Mucosa of rectum (tissue), 2 donors: ENCODE data around the gene PCDHGB7.
"Not testable (repeated sequence)": the region's sequence is repeated elsewhere in the genome, so short reads cannot be mapped to it uniquely, and the experiment has no call there.

Experiments
- H3K27ac ChIP-seq, 2 donors: one replicate each; pipeline ENCODE4 v1.7.0; 2013; ENCODE audit warnings: inconsistent platforms in 2 of 2, low read depth in 2 of 2, low read length in 2 of 2
- H3K27me3 ChIP-seq, 2 donors: one replicate each; pipeline ENCODE4 v1.7.0; 2013; ENCODE audit warnings: low read length in 2 of 2; ENCODE audit not compliant: control insufficient read depth in 2 of 2, insufficient read depth in 2 of 2
- H3K36me3 ChIP-seq, 2 donors: one replicate each; pipeline ENCODE4 v1.7.0; 2013; ENCODE audit warnings: low read length in 2 of 2; ENCODE audit not compliant: control insufficient read depth in 2 of 2, insufficient read depth in 2 of 2
- H3K4me1 ChIP-seq, 2 donors: one replicate each; pipeline ENCODE4 v1.7.0; 2013; ENCODE audit warnings: low read length in 2 of 2, mild to moderate bottlenecking in 1 of 2; ENCODE audit not compliant: control insufficient read depth in 2 of 2, insufficient read depth in 2 of 2
- H3K4me3 ChIP-seq, 2 donors: one replicate each; pipeline ENCODE4 v1.7.0; 2013; ENCODE audit warnings: low read length in 2 of 2
- H3K9ac ChIP-seq, 2 donors: one replicate each; pipeline ENCODE4 v1.7.0; 2013; ENCODE audit warnings: low read length in 2 of 2, low read depth in 1 of 2, mild to moderate bottlenecking in 1 of 2
- H3K9me3 ChIP-seq, 2 donors: one replicate each; pipeline ENCODE4 v1.7.0; 2013; ENCODE audit warnings: low read length in 2 of 2; ENCODE audit not compliant: control insufficient read depth in 2 of 2
- donor health status: healthy.
- donor health status: Normal muscosa, but diverticular disease.

PCDHGB7 gene

GRCh38 chr5:141417494-141418172 is at the start of gene PCDHGB7:
PCDHGB7 (plus strand) TSS chr5:141417677; CDS start chr5:141417860, 183 bp downstream.
- H3K27me3 ChIP-seq, H3K27ac ChIP-seq, H3K36me3 ChIP-seq, H3K9ac ChIP-seq, H3K4me1 ChIP-seq: not testable (repeated sequence)
- H3K4me3 ChIP-seq = peak within 1 kb of the TSS; percentile 45 to 46
- H3K9me3 ChIP-seq = peaks cover 36 to 43% of the 10 kb centered on the region in 2 donors

GRCh38 chr5:141369994-141370848 is 47.3 kb upstream of the PCDHGB7 start, which contains the start of gene PCDHGB3:
PCDHGB3 (plus strand) TSS chr5:141370242; CDS start chr5:141370395, 153 bp downstream.
- peak within 1 kb of the TSS; percentile 46 to 58 for H3K4me3 ChIP-seq
- no peak within 1 kb of the TSS for H3K27ac ChIP-seq
- H3K36me3 ChIP-seq = no peaks in the 10 kb centered on the region
- H3K9me3 ChIP-seq = peaks cover 39 to 43% of the 10 kb centered on the region in 2 donors
- no peaks in the 10 kb centered on the region for H3K4me1 ChIP-seq
- H3K9ac ChIP-seq = no peak within 1 kb of the TSS
- peaks cover 0 to 4% of the 10 kb centered on the region in 2 donors for H3K27me3 ChIP-seq

GRCh38 chr5:141371572-141372475 is 45.7 kb upstream of the PCDHGB7 start:
- no peak overlapping the region for H3K27ac ChIP-seq
- H3K9me3 ChIP-seq = peaks cover 34 to 37% of the 10 kb centered on the region in 2 donors
- no peaks in the 10 kb centered on the region for H3K27me3 ChIP-seq
- H3K9ac ChIP-seq = no peak overlapping the region
- H3K4me1 ChIP-seq = no peaks in the 10 kb centered on the region
- no peaks in the 10 kb centered on the region for H3K36me3 ChIP-seq
- H3K4me3 ChIP-seq = peak overlapping the region; percentile 11 to 14

GRCh38 chr5:141373673-141374317 is 43.7 kb upstream of the PCDHGB7 start, which contains the start of gene PCDHGA6:
PCDHGA6 (plus strand) TSS chr5:141373891; CDS start chr5:141374084, 193 bp downstream.
- H3K4me1 ChIP-seq = no peaks in the 10 kb centered on the region
- H3K4me3 ChIP-seq = peak within 1 kb of the TSS in 1 of 2 donors; percentile 15
- peaks cover 34 to 37% of the 10 kb centered on the region in 2 donors for H3K9me3 ChIP-seq
- H3K27ac ChIP-seq = no peak within 1 kb of the TSS
- no peaks in the 10 kb centered on the region for H3K36me3 ChIP-seq
- no peak within 1 kb of the TSS for H3K9ac ChIP-seq
- H3K27me3 ChIP-seq = no peaks in the 10 kb centered on the region

GRCh38 chr5:141374627-141375026 is 42.9 kb upstream of the PCDHGB7 start:
- H3K4me3 ChIP-seq = peak overlapping the region in 1 of 2 donors; percentile 15
- H3K27me3 ChIP-seq = no peaks in the 10 kb centered on the region
- H3K9me3 ChIP-seq = peaks cover 34 to 37% of the 10 kb centered on the region in 2 donors
- H3K27ac ChIP-seq = no peak overlapping the region
- H3K4me1 ChIP-seq = no peaks in the 10 kb centered on the region
- H3K36me3 ChIP-seq = no peaks in the 10 kb centered on the region
- H3K9ac ChIP-seq = no peak overlapping the region

GRCh38 chr5:141375444-141376155 is 41.9 kb upstream of the PCDHGB7 start:
- not testable (repeated sequence) for H3K4me1 ChIP-seq, H3K4me3 ChIP-seq, H3K27me3 ChIP-seq, H3K36me3 ChIP-seq, H3K9ac ChIP-seq, H3K27ac ChIP-seq
- peaks cover 28 to 37% of the 10 kb centered on the region in 2 donors for H3K9me3 ChIP-seq

GRCh38 chr5:141382469-141383294 is 34.8 kb upstream of the PCDHGB7 start, which contains the start of gene PCDHGA7:
PCDHGA7 (plus strand) TSS chr5:141382742; CDS start chr5:141382900, 158 bp downstream.
- Histone ChIP-seq H3K4me1 (no peaks in the 10 kb centered on the region), H3K36me3 (no peaks in the 10 kb centered on the region), H3K4me3 (peak within 1 kb of the TSS; percentile 5 to 29), H3K9me3 (peaks cover 0 to 23% of the 10 kb centered on the region in 2 donors), H3K27me3 (no peaks in the 10 kb centered on the region), H3K27ac (no peak within 1 kb of the TSS), H3K9ac (no peak within 1 kb of the TSS)

GRCh38 chr5:141383345-141383744 is 34.1 kb upstream of the PCDHGB7 start:
- Histone ChIP-seq H3K27ac (no peak overlapping the region), H3K9ac (no peak overlapping the region), H3K36me3 (no peaks in the 10 kb centered on the region), H3K27me3 (no peaks in the 10 kb centered on the region), H3K4me3 (no peak overlapping the region), H3K9me3 (peaks cover 2 to 25% of the 10 kb centered on the region in 2 donors), H3K4me1 (no peaks in the 10 kb centered on the region)
